BE2C (cell line): Measurements from ENCODE around the gene NFX1.

Experiments
- DNase-seq: peaks from one replicate; pipeline ENCODE4 v3.0.0-alpha.2; 2020
- H3K27me3 ChIP-seq: fragments of 250-450 bp; sonication (Bioruptor Pico); 2 replicates; pipeline ENCODE4 v1.5.1; 2020; ENCODE audit warnings: mild to moderate bottlenecking
- H3K36me3 ChIP-seq: fragments of 250-450 bp; sonication (Bioruptor Pico); 2 replicates; pipeline ENCODE4 v1.5.1; 2020; ENCODE audit warnings: mild to moderate bottlenecking
- H3K4me1 ChIP-seq: fragments of 250-450 bp; sonication (Bioruptor Pico); 2 replicates; pipeline ENCODE4 v1.5.1; 2020
- H3K4me3 ChIP-seq: 2 replicates; pipeline ENCODE4 v1.5.1; 2011; ENCODE audit warnings: low read depth, low read length
- H3K9me3 ChIP-seq: fragments of 250-450 bp; sonication (Bioruptor Pico); 2 replicates; pipeline ENCODE4 v1.5.1; 2020
- TF ChIP-seq, protein P1 (sequence below): IDR thresholded peaks from 2 replicates; pipeline ENCODE4 v1.5.1; 2012; ENCODE audit warnings: mild to moderate bottlenecking, low read depth, low read length

The NFX1 gene

DNA sequence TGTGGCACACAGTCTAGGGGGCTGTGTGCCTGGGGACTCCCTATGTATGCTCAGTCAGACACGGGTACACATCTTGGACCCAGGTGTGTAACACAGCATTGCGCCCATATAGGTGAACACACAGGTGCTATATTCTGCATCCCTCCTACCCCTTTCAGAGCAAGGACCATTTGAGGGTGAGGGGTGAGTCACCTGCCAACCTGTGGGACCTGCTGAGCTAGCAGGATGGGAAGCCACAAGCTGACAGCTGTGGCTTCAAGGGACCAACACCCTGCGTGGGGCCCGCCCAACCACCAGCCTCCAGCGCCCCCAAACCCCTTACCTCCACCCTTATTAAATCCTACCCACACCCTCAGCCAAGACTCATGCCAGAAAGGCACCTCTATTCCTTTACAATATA is 126.7 kb downstream of the NFX1 start:
- no peaks in the 10 kb centered on the region for H3K27me3 ChIP-seq

DNA sequence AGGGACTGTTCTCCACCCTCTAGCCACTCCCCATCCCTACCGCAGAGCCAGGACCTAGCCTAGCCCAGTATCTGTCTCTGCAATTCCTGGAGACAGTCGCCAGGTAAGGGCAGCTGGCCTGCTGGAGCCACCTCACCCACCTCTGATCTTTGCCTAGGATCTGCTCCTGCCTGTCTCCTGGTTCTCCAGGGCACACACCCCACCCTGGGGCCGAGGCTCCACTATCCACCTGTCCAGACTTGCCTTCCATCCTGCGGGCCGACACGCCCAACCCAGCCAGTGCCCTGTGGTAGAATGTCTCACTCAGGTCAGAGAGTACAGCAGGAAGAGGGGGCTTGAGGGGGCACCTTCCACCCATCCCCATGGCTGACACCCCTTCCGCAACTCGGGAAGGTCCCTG is 127.8 kb downstream of the NFX1 start:
- Histone ChIP-seq H3K27me3 (no peaks in the 10 kb centered on the region), H3K9me3 (no peaks in the 10 kb centered on the region), H3K36me3 (no peaks in the 10 kb centered on the region), H3K4me1 (no peaks in the 10 kb centered on the region), H3K4me3 (no peak overlapping the region)
- TF ChIP-seq, protein P1, sequence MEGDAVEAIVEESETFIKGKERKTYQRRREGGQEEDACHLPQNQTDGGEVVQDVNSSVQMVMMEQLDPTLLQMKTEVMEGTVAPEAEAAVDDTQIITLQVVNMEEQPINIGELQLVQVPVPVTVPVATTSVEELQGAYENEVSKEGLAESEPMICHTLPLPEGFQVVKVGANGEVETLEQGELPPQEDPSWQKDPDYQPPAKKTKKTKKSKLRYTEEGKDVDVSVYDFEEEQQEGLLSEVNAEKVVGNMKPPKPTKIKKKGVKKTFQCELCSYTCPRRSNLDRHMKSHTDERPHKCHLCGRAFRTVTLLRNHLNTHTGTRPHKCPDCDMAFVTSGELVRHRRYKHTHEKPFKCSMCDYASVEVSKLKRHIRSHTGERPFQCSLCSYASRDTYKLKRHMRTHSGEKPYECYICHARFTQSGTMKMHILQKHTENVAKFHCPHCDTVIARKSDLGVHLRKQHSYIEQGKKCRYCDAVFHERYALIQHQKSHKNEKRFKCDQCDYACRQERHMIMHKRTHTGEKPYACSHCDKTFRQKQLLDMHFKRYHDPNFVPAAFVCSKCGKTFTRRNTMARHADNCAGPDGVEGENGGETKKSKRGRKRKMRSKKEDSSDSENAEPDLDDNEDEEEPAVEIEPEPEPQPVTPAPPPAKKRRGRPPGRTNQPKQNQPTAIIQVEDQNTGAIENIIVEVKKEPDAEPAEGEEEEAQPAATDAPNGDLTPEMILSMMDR, result no peak
- no peak for DNase-seq

More for the DNA sequence above, 126.7 kb downstream of the NFX1 start:
- TF ChIP-seq, protein P1, result no peak
- Histone ChIP-seq H3K4me3 (no peak overlapping the region), H3K4me1 (no peaks in the 10 kb centered on the region), H3K9me3 (no peaks in the 10 kb centered on the region), H3K36me3 (no peaks in the 10 kb centered on the region)
- no peak for DNase-seq

DNA sequence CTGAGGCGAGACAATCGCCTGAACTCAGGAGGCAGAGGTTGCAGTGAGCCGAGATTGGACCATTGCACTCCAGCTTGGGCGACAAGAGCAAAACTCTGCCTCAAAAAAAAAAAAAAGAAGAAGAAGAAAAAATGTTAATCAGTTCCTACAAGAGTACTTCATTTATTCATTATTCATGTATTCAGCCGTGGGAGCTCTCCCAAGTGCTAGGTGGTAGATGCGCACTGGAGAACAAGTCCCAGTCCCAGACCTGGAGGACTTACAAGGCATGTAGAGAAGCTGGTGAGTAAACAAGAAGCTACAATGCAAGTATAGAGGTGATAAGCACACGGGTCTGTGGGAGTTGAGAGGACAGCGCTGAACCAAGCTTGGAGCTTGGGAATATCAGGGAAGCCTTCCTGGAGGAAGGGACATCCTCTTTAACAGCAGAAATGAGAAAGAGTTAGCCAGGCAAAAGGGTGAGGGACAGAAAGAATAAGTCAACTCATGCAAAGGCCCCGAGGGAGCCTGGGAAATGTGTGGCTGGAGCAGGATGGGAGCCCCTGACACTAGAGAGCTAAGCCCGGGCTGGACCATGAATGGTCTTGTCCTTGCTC is 129.5 kb downstream of the NFX1 start:
- Histone ChIP-seq H3K4me3 (no peak overlapping the region), H3K36me3 (no peaks in the 10 kb centered on the region), H3K27me3 (no peaks in the 10 kb centered on the region), H3K4me1 (no peaks in the 10 kb centered on the region), H3K9me3 (no peaks in the 10 kb centered on the region)
- no peak for DNase-seq
- TF ChIP-seq, protein P1, result no peak
